ENCODE data around the gene TEX30. TPM values are rescaled to one million over a fixed set of nuclear protein-coding genes. Genes with fewer than 3 reads are reported as not detected.

TEX30 gene
- total RNA-seq, 2 donors from 2014 or later = 3.6 to 22.2 TPM

GRCh38 chr13:102770435-102770834 is 3.2 kb downstream of the TEX30 start:
- no peaks in the 10 kb centered on the region for H3K9me3 ChIP-seq
- no peaks in the 10 kb centered on the region for H3K27me3 ChIP-seq (replicated peaks; ENCODE audit: insufficient read depth)
- no peak overlapping the region for H3K27ac ChIP-seq
- H3K4me3 ChIP-seq = no peak overlapping the region
- TF ChIP-seq CTCF (IDR thresholded peaks at IDR 0.05) (no peak), POLR2AphosphoS5 (IDR thresholded peaks at IDR 0.05) (no peak), POLR2A (IDR thresholded peaks at IDR 0.05) (no peak)
- intact Hi-C loops (cut with DNase I) = loop anchor here (5.0 kb wide), 1 partner anchor 173 kb away; the partner anchor contains the start of gene TPP2
- 77% methylated on average over 2 of the region's 2 CpGs for WGBS
- H3K36me3 ChIP-seq = no peaks in the 10 kb centered on the region
- no peaks in the 10 kb centered on the region for H3K4me1 ChIP-seq (replicated peaks)
- no peak for DNase-seq (ENCODE audit: low spot score)

GRCh38 chr13:102769679-102770078 is 3.9 kb downstream of the TEX30 start:
- Histone ChIP-seq H3K27ac (no peak overlapping the region), H3K4me3 (no peak overlapping the region), H3K36me3 (no peaks in the 10 kb centered on the region), H3K4me1 (replicated peaks) (no peaks in the 10 kb centered on the region), H3K9me3 (no peaks in the 10 kb centered on the region), H3K27me3 (replicated peaks; ENCODE audit: insufficient read depth) (no peaks in the 10 kb centered on the region)
- 84% methylated on average over 4 of the region's 4 CpGs for WGBS
- no peak for TF ChIP-seq POLR2AphosphoS5 (IDR thresholded peaks at IDR 0.05)
- TF ChIP-seq CTCF (IDR thresholded peaks at IDR 0.05) = no peak
- intact Hi-C loops (cut with DNase I) = loop anchor here (5.0 kb wide), 1 partner anchor 172 kb away; the partner anchor contains the start of gene TPP2
- no peak for DNase-seq (ENCODE audit: low spot score)

- 79% methylated on average over 2 of the region's 2 CpGs for WGBS
- no peak for TF ChIP-seq CTCF (IDR thresholded peaks at IDR 0.05)
- no peak for TF ChIP-seq POLR2A (IDR thresholded peaks at IDR 0.05)
- TF ChIP-seq POLR2AphosphoS5 (IDR thresholded peaks at IDR 0.05) = no peak
- Histone ChIP-seq H3K36me3 (no peaks in the 10 kb centered on the region), H3K4me1 (replicated peaks) (no peaks in the 10 kb centered on the region), H3K9me3 (no peaks in the 10 kb centered on the region), H3K27ac (no peak overlapping the region), H3K4me3 (no peak overlapping the region), H3K27me3 (replicated peaks; ENCODE audit: insufficient read depth) (no peaks in the 10 kb centered on the region)
- intact Hi-C loops (cut with DNase I) = no loop called here
- no peak for DNase-seq (ENCODE audit: low spot score)
Observed at GRCh38 chr13:102768909-102769308, 4.7 kb downstream of the TEX30 start.

GRCh38 chr13:102763741-102764140 is 9.8 kb downstream of the TEX30 start:
- no peaks in the 10 kb centered on the region for H3K27me3 ChIP-seq (replicated peaks; ENCODE audit: insufficient read depth)
- no peak for DNase-seq (ENCODE audit: low spot score)
- H3K36me3 ChIP-seq = no peaks in the 10 kb centered on the region
- H3K4me3 ChIP-seq = no peak overlapping the region
- H3K27ac ChIP-seq = no peak overlapping the region
- H3K9me3 ChIP-seq = no peaks in the 10 kb centered on the region
- WGBS = 90% methylated on average over 1 of the region's 1 CpG
- intact Hi-C loops (cut with DNase I) = no loop called here
- no peak for TF ChIP-seq POLR2A (IDR thresholded peaks at IDR 0.05)
- H3K4me1 ChIP-seq (replicated peaks) = no peaks in the 10 kb centered on the region

GRCh38 chr13:102761071-102761470 is 12.5 kb downstream of the TEX30 start:
- Histone ChIP-seq H3K36me3 (no peaks in the 10 kb centered on the region), H3K4me3 (no peak overlapping the region), H3K4me1 (replicated peaks) (no peaks in the 10 kb centered on the region), H3K27ac (no peak overlapping the region), H3K9me3 (no peaks in the 10 kb centered on the region), H3K27me3 (replicated peaks; ENCODE audit: insufficient read depth) (no peaks in the 10 kb centered on the region)
- intact Hi-C loops (cut with DNase I) = no loop called here
- 72% methylated on average over 1 of the region's 1 CpG for WGBS
- no peak for TF ChIP-seq POLR2AphosphoS5 (IDR thresholded peaks at IDR 0.05)
- TF ChIP-seq CTCF (IDR thresholded peaks at IDR 0.05) = no peak
- TF ChIP-seq POLR2A (IDR thresholded peaks at IDR 0.05) = no peak
- DNase-seq (ENCODE audit: low spot score) = no peak

All from prostate gland (tissue), 2 donors.